IMR-90 (cell line): ENCODE measurements around the gene CLEC2D. TPM values are rescaled to one million over a fixed set of nuclear protein-coding genes. Genes with fewer than 3 reads are reported as not detected.

Experiments used
- ATAC-seq: fragments of 200-7000 bp; cut with Tn5 transposase; 2 replicates; pipeline ENCODE4 v1.9.1; 2020; ENCODE audit warnings: low read depth, mild to moderate bottlenecking, moderate library complexity
- BruUV-seq: library from RNA; stranded (reverse); fragments of 400-500 nt; replicated peaks from 2 replicates; lab custom pipeline; 2021; lab: Mats Ljungman, UMichigan
- CTCF ChIA-PET: fragments of 300-600 bp; formaldehyde crosslinking; extraction: SDS; loops from one replicate; lab custom pipeline; 2021; ENCODE audit warnings: antibody characterized with exemption; lab: Yijun Ruan, JAX
- POLR2A ChIA-PET: fragments of 300-600 bp; sonication (Branson Sonifier 250); formaldehyde crosslinking; loops from one replicate; lab custom pipeline; 2022; ENCODE audit warnings: antibody characterized with exemption; ENCODE audit not compliant: unreplicated experiment; lab: Charles Lee
- DNase-seq: peaks from one replicate; pipeline ENCODE4 v3.0.0; 2013
- H2AFZ ChIP-seq: replicated peaks from 2 replicates; pipeline ENCODE3; 2013; ENCODE audit warnings: low read length, mild to moderate bottlenecking; ENCODE audit not compliant: poor library complexity
- H2AK5ac ChIP-seq: 2 replicates; pipeline ENCODE4 v1.6.1; 2013; ENCODE audit warnings: low read depth, low read length, inconsistent platforms
- H2AK9ac ChIP-seq: replicated peaks from 2 replicates; pipeline ENCODE3; 2013; ENCODE audit warnings: mild to moderate bottlenecking, low read depth, low read length, moderate library complexity; ENCODE audit not compliant: poor library complexity
- H2BK120ac ChIP-seq: 2 replicates; pipeline ENCODE4 v1.6.1; 2013; ENCODE audit warnings: low read depth, low read length, inconsistent platforms
- H2BK15ac ChIP-seq: 3 replicates; pipeline ENCODE4 v1.6.1; 2013; ENCODE audit warnings: low read depth, low read length, inconsistent platforms
- H2BK20ac ChIP-seq: 2 replicates; pipeline ENCODE4 v1.6.1; 2013; ENCODE audit warnings: low read depth, mild to moderate bottlenecking, inconsistent platforms, low read length, moderate library complexity
- H2BK5ac ChIP-seq: 2 replicates; pipeline ENCODE4 v1.6.1; 2013; ENCODE audit warnings: mild to moderate bottlenecking, low read depth, low read length, inconsistent platforms; ENCODE audit not compliant: poor library complexity, severe bottlenecking
- H3K14ac ChIP-seq: replicated peaks from 2 replicates; pipeline ENCODE4 v1.6.1; 2013; ENCODE audit warnings: low read depth, low read length, inconsistent platforms
- H3K18ac ChIP-seq: 2 replicates; pipeline ENCODE4 v1.6.1; 2013; ENCODE audit warnings: low read depth, low read length, control low read depth
- H3K23ac ChIP-seq: 2 replicates; pipeline ENCODE4 v1.6.1; 2013; ENCODE audit warnings: low read depth, low read length, inconsistent platforms
- H3K27ac ChIP-seq: 2 replicates; pipeline ENCODE4 v1.5.1; 2013; ENCODE audit warnings: mild to moderate bottlenecking, control low read depth, low read length; ENCODE audit not compliant: insufficient read depth
- H3K27me3 ChIP-seq: 2 replicates; pipeline ENCODE4 v1.6.1; 2013; ENCODE audit warnings: low read length; ENCODE audit not compliant: control insufficient read depth, insufficient read depth
- H3K36me3 ChIP-seq: 2 replicates; pipeline ENCODE4 v1.6.1; 2013; ENCODE audit warnings: low read length, mixed read lengths; ENCODE audit not compliant: control insufficient read depth, insufficient read depth
- H3K4ac ChIP-seq: 2 replicates; pipeline ENCODE4 v1.6.1; 2013; ENCODE audit warnings: low read depth, low read length, inconsistent platforms
- H3K4me1 ChIP-seq: 2 replicates; pipeline ENCODE4 v1.6.1; 2013; ENCODE audit warnings: low read length, mixed read lengths; ENCODE audit not compliant: control insufficient read depth, insufficient read depth
- H3K4me2 ChIP-seq: 2 replicates; pipeline ENCODE4 v1.6.1; 2013; ENCODE audit warnings: low read depth, mild to moderate bottlenecking, control low read depth, low read length, moderate library complexity
- H3K4me3 ChIP-seq: 2 replicates; pipeline ENCODE4 v1.5.1; 2013; ENCODE audit warnings: low read depth, mild to moderate bottlenecking, control low read depth, low read length, moderate library complexity; ENCODE audit not compliant: insufficient read depth
- H3K56ac ChIP-seq: 2 replicates; pipeline ENCODE4 v1.6.1; 2013; ENCODE audit warnings: low read length, inconsistent platforms; ENCODE audit not compliant: insufficient read depth; ENCODE audit errors: extremely low read depth
- H3K79me1 ChIP-seq, 2 experiments: 2 replicates each; pipeline ENCODE4 v1.6.1; 2013; ENCODE audit warnings: low read length in 2 of 2, inconsistent platforms in 1 of 2, low read depth in 1 of 2
- H3K9ac ChIP-seq: 2 replicates; pipeline ENCODE4 v1.6.1; 2013; ENCODE audit warnings: low read depth, low read length, control low read depth
- H3K9me1 ChIP-seq: 2 replicates; pipeline ENCODE4 v1.6.1; 2013; ENCODE audit warnings: low read length, inconsistent platforms; ENCODE audit not compliant: insufficient read depth
- H3K9me3 ChIP-seq: 2 replicates; pipeline ENCODE4 v1.6.1; 2013; ENCODE audit warnings: low read length; ENCODE audit not compliant: control insufficient read depth, insufficient read depth
- H4K20me1 ChIP-seq: 2 replicates; pipeline ENCODE4 v1.6.1; 2013; ENCODE audit warnings: low read length, inconsistent platforms; ENCODE audit not compliant: insufficient read depth
- H4K5ac ChIP-seq: 2 replicates; pipeline ENCODE4 v1.6.1; 2013; ENCODE audit warnings: mild to moderate bottlenecking, low read depth, low read length, control low read depth
- H4K8ac ChIP-seq, 2 experiments: 2 replicates each; pipeline ENCODE4 v1.6.1; 2013; ENCODE audit warnings: low read depth in 2 of 2, low read length in 2 of 2, control low read depth in 1 of 2, inconsistent platforms in 1 of 2
- H4K91ac ChIP-seq: 2 replicates; pipeline ENCODE4 v1.6.1; 2013; ENCODE audit warnings: low read depth, low read length, inconsistent platforms; ENCODE audit not compliant: insufficient read depth
- BHLHE40 ChIP-seq: fragments of 150-350 bp; IDR thresholded peaks from 2 replicates; pipeline ENCODE4 v1.6.1; 2016; ENCODE audit warnings: mild to moderate bottlenecking, low read depth, low read length
- CEBPB ChIP-seq: IDR thresholded peaks from 2 replicates; pipeline ENCODE4 v1.6.1; 2012; ENCODE audit warnings: low read depth, low read length, improper control_type of control experiment
- CHD1 ChIP-seq: IDR thresholded peaks from 2 replicates; pipeline ENCODE4 v1.6.1; 2012; ENCODE audit warnings: low read depth, low read length, improper control_type of control experiment
- CTCF ChIP-seq: conservative IDR thresholded peaks from 2 replicates; pipeline ENCODE4 v1.5.1; 2012; ENCODE audit warnings: mild to moderate bottlenecking, low read depth, low read length, improper control_type of control experiment
- ELK1 ChIP-seq: fragments of 150-350 bp; IDR thresholded peaks from 2 replicates; pipeline ENCODE4 v1.6.1; 2016; ENCODE audit warnings: low read depth, mild to moderate bottlenecking, low read length, moderate library complexity, borderline replicate concordance
- MAZ ChIP-seq: IDR thresholded peaks from 2 replicates; pipeline ENCODE4 v1.6.1; 2012; ENCODE audit warnings: low read depth, mild to moderate bottlenecking, low read length, improper control_type of control experiment, moderate library complexity, borderline replicate concordance
- RCOR1 ChIP-seq: IDR thresholded peaks from 2 replicates; pipeline ENCODE4 v1.6.1; 2012; ENCODE audit warnings: mild to moderate bottlenecking, low read length, improper control_type of control experiment; ENCODE audit not compliant: insufficient replicate concordance
- RFX5 ChIP-seq: IDR thresholded peaks from 2 replicates; pipeline ENCODE4 v1.8.0; 2012; ENCODE audit warnings: low read depth, mild to moderate bottlenecking, low read length, moderate library complexity
- USF2 ChIP-seq: fragments of 150-350 bp; IDR thresholded peaks from 2 replicates; pipeline ENCODE4 v1.6.1; 2017; ENCODE audit warnings: mild to moderate bottlenecking, antibody characterized with exemption, low read length, low read depth
- WGBS, 2 experiments: methylation state at CpG; one replicate each; pipeline versions ENCODE4 v1.1.5 to v1.1.7; 2013; ENCODE audit warnings: missing lambda C conversion rate in 2 of 2; ENCODE audit not compliant: insufficient read length in 1 of 2; ENCODE audit errors: extremely low coverage in 2 of 2; 5-methylcytosine and 5-hydroxymethylcytosine counted together
- dilution Hi-C: fragments of 300-500 bp; cut with HindIII; formaldehyde crosslinking; loops from one replicate; pipeline ENCODE4 v1.14.3; 2018; ENCODE audit warnings: low sequenced_read_pairs; ENCODE audit not compliant: unreplicated experiment
- in situ Hi-C: fragments of 300-500 bp; cut with MboI; formaldehyde crosslinking; loops from 3 replicates; pipeline ENCODE4 v1.14.3; 2019; ENCODE audit warnings: low sequenced_read_pairs, inconsistent platforms, mixed read lengths
- intact Hi-C: fragments of 100-400 bp; cut with micrococcal nuclease; formaldehyde crosslinking; loops from 2 replicates; pipeline ENCODE4 v1.10.0; 2022
- polyA plus RNA-seq, 3 experiments: library from polyadenylated mRNA; depleted of rRNA; stranded (reverse); fragments of >200 nt; gene quantifications; 2 replicates each; pipeline ENCODE4 v1.2.3, GENCODE V29; 2012; ENCODE audit warnings: low replicate concordance in 1 of 3
- total RNA-seq: library from RNA; depleted of rRNA; stranded (reverse); fragments of >200 nt; gene quantifications from 2 replicates; pipeline ENCODE4 v1.2.3, GENCODE V29; 2012

CLEC2D gene
- total and polyA plus RNA-seq, 2 of the 4 experiments (the other 2 are of a cell fraction) = 0.72 to 1.2 TPM

- H3K27me3 ChIP-seq = no peaks in the 10 kb centered on the region
- H2BK5ac ChIP-seq = no peak overlapping the region
- CTCF ChIA-PET = interaction anchor here (2.8 kb wide), 1 partner anchor 9 kb away, joined by 14 read pairs; no protein-coding TSS in a partner anchor
- no peak overlapping the region for H2BK15ac ChIP-seq
- ATAC-seq = no peak
- no peak overlapping the region for H3K27ac ChIP-seq
- no peak overlapping the region for H3K4me3 ChIP-seq
- no peaks in the 10 kb centered on the region for H4K20me1 ChIP-seq
- intact Hi-C loops = loop anchor here (2.0 kb wide), 1 partner anchor 48 kb away; no protein-coding TSS in a partner anchor
- H3K9me1 ChIP-seq = no peaks in the 10 kb centered on the region
- no CpG with 5 or more reads among the region's 2 CpGs for WGBS, 2 experiments
- no peak for DNase-seq
- no peak overlapping the region for H2AFZ ChIP-seq
- H3K79me1 ChIP-seq = no peaks in the 10 kb centered on the region
- no peak overlapping the region for H2AK9ac ChIP-seq
- H3K14ac ChIP-seq = no peak overlapping the region
- no peak overlapping the region for H3K4me2 ChIP-seq
- TF ChIP-seq MAZ = no peak
- TF ChIP-seq CHD1 = no peak
- TF ChIP-seq RFX5 = no peak
- no peak for TF ChIP-seq CEBPB
- TF ChIP-seq USF2 = no peak
- no peak for TF ChIP-seq ELK1
- no peak for TF ChIP-seq BHLHE40
- TF ChIP-seq CTCF = no peak
- TF ChIP-seq RCOR1 = no peak
- H2AK5ac ChIP-seq = no peak overlapping the region
- no peak overlapping the region for H3K23ac ChIP-seq
- peaks cover 1% of the 10 kb centered on the region; the same call in 1 of the 2 replicates for H3K4me1 ChIP-seq
- H2BK20ac ChIP-seq = no peak overlapping the region
- in situ Hi-C loops = no loop called here
- H4K91ac ChIP-seq = no peak overlapping the region
- no peaks in the 10 kb centered on the region for H3K9me3 ChIP-seq
- H4K8ac ChIP-seq = no peak overlapping the region
- dilution Hi-C loops = no loop called here
- no peak overlapping the region for H3K18ac ChIP-seq
- peaks cover 2% of the 10 kb centered on the region; the same call in 1 of the 2 replicates for H3K36me3 ChIP-seq
- no TSS peak for BruUV-seq
- no peak overlapping the region for H3K56ac ChIP-seq
- H3K9ac ChIP-seq = no peak overlapping the region
- no peak overlapping the region for H4K5ac ChIP-seq
- H3K4ac ChIP-seq = no peak overlapping the region
- H2BK120ac ChIP-seq = no peak overlapping the region
- POLR2A ChIA-PET = no interaction called here
These were observed 29.2 kb downstream of the CLEC2D start for GRCh38 chr12:9698681-9699080.
